ENCODE measurements around the gene RAB18. TPM values are rescaled to one million over a fixed set of nuclear protein-coding genes. Genes with fewer than 3 reads are reported as not detected.

The RAB18 gene
- total and polyA plus RNA-seq, 8 donors, result 7.5 to 57.7 (median 42.1) TPM

- no peak overlapping the region for H3K4me3 ChIP-seq
- WGBS, 2 donors, result 72 to 85% methylated on average over 6 of the region's 6 CpGs
Observed at GRCh38 chr10:27550823-27551222, 46.7 kb downstream of the RAB18 start.

GRCh38 chr10:27558612-27559020 is 54.5 kb downstream of the RAB18 start:
- Histone ChIP-seq H3K4me3 (no peak overlapping the region), H3K27me3 (no peaks in the 10 kb centered on the region), H3K36me3 (no peaks in the 10 kb centered on the region), H3K9me3 (no peaks in the 10 kb centered on the region), H3K4me1 (no peaks in the 10 kb centered on the region), H3K27ac (no peak overlapping the region)
- peak in 3 of 6 donors; percentile 42 to 63 (median 45) for DNase-seq
- ATAC-seq, result peak; percentile 85 to 98 (median 94)
- FAIRE-seq, result peak; percentile 80
- 2 to 3% methylated on average over 3 of the region's 3 CpGs for WGBS, 2 donors
- peak; percentile 19 to 56 (median 30) for TF ChIP-seq CTCF (IDR thresholded peaks at IDR 0.05)
- intact Hi-C loops (cut with DNase I), result no loop called here

More at GRCh38 chr10:27550823-27551222, 46.7 kb downstream of the RAB18 start:
- Histone ChIP-seq H3K4me1 (no peaks in the 10 kb centered on the region), H3K27me3 (no peaks in the 10 kb centered on the region), H3K9me3 (no peaks in the 10 kb centered on the region), H3K36me3 (no peaks in the 10 kb centered on the region), H3K27ac (no peak overlapping the region)
- DNase-seq (no peak), FAIRE-seq (no peak), ATAC-seq (no peak)
- TF ChIP-seq CTCF (IDR thresholded peaks at IDR 0.05), result no peak
- intact Hi-C loops (cut with DNase I), result no loop called here

GRCh38 chr10:27561334-27561733 is 57.2 kb downstream of the RAB18 start:
- ATAC-seq (no peak), DNase-seq (no peak), FAIRE-seq (no peak)
- WGBS, 2 donors, result 69 to 75% methylated on average over 2 of the region's 2 CpGs
- H3K27ac ChIP-seq, result no peak overlapping the region
- H3K36me3 ChIP-seq, result no peaks in the 10 kb centered on the region
- H3K9me3 ChIP-seq, result no peaks in the 10 kb centered on the region
- no peak overlapping the region for H3K4me3 ChIP-seq
- H3K27me3 ChIP-seq, result no peaks in the 10 kb centered on the region
- TF ChIP-seq CTCF (IDR thresholded peaks at IDR 0.05), result no peak
- H3K4me1 ChIP-seq, result no peaks in the 10 kb centered on the region
- intact Hi-C loops (cut with DNase I), result loop anchor here in 1 of 3 donors (10.0 kb wide), 1 partner anchor 93 kb away; no protein-coding TSS in a partner anchor

GRCh38 chr10:27564398-27564797 is 60.3 kb downstream of the RAB18 start:
- 65 to 83% methylated on average over 1 of the region's 1 CpG for WGBS, 2 donors
- ATAC-seq, result no peak

More at GRCh38 chr10:27564398-27564797, 60.3 kb downstream of the RAB18 start:
- Histone ChIP-seq H3K27me3 (no peaks in the 10 kb centered on the region), H3K4me1 (no peaks in the 10 kb centered on the region), H3K4me3 (no peak overlapping the region), H3K27ac (no peak overlapping the region), H3K9me3 (no peaks in the 10 kb centered on the region), H3K36me3 (no peaks in the 10 kb centered on the region)
- no peak for TF ChIP-seq CTCF (IDR thresholded peaks at IDR 0.05)
- FAIRE-seq, result no peak
- DNase-seq, result no peak
- intact Hi-C loops (cut with DNase I), result loop anchor here in 1 of 3 donors (10.0 kb wide), 1 partner anchor 90 kb away; no protein-coding TSS in a partner anchor
